Mesothelial cell of epicardium (in vitro differentiated cells): ENCODE results near the gene BCAS1. TPM values are rescaled to one million over a fixed set of nuclear protein-coding genes. Genes with fewer than 3 reads are reported as not detected.

Experiments used
- DNase-seq, 2 experiments: peaks; one replicate each; pipeline ENCODE4 v3.0.0; 2021; ENCODE audit warnings: low spot score in 2 of 2; ENCODE audit not compliant: unreplicated experiment in 2 of 2
- H3K27ac Mint-ChIP-seq: 2 replicates; pipeline ENCODE4 v1.8.0; 2021; ENCODE audit warnings: mixed read lengths
- H3K27me3 Mint-ChIP-seq: 2 replicates; pipeline ENCODE4 v1.8.0; 2021; ENCODE audit warnings: low read depth, mixed read lengths
- H3K36me3 Mint-ChIP-seq: 2 replicates; pipeline ENCODE4 v1.8.0; 2021; ENCODE audit warnings: mixed read lengths
- H3K4me1 Mint-ChIP-seq: 2 replicates; pipeline ENCODE4 v1.8.0; 2021; ENCODE audit warnings: mixed read lengths
- H3K4me3 Mint-ChIP-seq: 2 replicates; pipeline ENCODE4 v1.8.0; 2021; ENCODE audit warnings: mild to moderate bottlenecking, moderate library complexity, mixed read lengths
- H3K9me3 Mint-ChIP-seq: 2 replicates; pipeline ENCODE4 v1.8.0; 2021; ENCODE audit warnings: mixed read lengths
- total RNA-seq: library from RNA; stranded (reverse); gene quantifications from 3 replicates; pipeline ENCODE4 v1.2.1, GENCODE V29; 2021
- TF ChIP-seq, protein P1 (sequence below): fragments of 200-600 bp; sonication (generic); IDR thresholded peaks from one replicate; pipeline ENCODE4 v1.5.0; 2021; ENCODE audit warnings: antibody characterized with exemption; ENCODE audit not compliant: unreplicated experiment

The BCAS1 gene
- total RNA-seq, 1 donor from 2014 or later, result 0.20 TPM

DNA sequence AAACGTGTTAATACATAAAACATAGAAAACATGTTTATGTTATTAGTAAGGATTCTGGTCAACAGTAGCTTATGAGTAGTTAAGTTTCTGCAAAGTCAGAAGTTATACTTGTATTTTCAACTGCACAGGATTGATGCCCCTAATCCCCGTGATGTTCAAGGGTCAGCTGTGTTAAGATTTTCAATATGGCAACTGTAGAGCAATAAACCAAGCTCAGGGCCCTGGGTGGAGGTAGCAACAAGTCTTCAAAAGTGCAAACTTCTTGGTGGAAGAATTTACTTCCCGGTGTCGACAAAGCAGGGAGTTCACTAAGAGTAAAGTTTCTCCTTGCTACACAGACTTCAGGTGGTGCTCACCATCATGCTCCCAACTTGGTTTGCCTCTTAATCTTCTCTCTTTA, 4.1 kb upstream of the BCAS1 start:
- peaks cover 2% of the 10 kb centered on the region for H3K4me1 Mint-ChIP-seq
- H3K4me3 Mint-ChIP-seq, result no peak overlapping the region
- H3K9me3 Mint-ChIP-seq, result no peaks in the 10 kb centered on the region
- TF ChIP-seq, protein P1, sequence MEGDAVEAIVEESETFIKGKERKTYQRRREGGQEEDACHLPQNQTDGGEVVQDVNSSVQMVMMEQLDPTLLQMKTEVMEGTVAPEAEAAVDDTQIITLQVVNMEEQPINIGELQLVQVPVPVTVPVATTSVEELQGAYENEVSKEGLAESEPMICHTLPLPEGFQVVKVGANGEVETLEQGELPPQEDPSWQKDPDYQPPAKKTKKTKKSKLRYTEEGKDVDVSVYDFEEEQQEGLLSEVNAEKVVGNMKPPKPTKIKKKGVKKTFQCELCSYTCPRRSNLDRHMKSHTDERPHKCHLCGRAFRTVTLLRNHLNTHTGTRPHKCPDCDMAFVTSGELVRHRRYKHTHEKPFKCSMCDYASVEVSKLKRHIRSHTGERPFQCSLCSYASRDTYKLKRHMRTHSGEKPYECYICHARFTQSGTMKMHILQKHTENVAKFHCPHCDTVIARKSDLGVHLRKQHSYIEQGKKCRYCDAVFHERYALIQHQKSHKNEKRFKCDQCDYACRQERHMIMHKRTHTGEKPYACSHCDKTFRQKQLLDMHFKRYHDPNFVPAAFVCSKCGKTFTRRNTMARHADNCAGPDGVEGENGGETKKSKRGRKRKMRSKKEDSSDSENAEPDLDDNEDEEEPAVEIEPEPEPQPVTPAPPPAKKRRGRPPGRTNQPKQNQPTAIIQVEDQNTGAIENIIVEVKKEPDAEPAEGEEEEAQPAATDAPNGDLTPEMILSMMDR, result no peak
- H3K36me3 Mint-ChIP-seq, result no peaks in the 10 kb centered on the region
- H3K27me3 Mint-ChIP-seq, result peaks cover 7% of the 10 kb centered on the region
- no peak for DNase-seq
- H3K27ac Mint-ChIP-seq, result no peak overlapping the region

DNA sequence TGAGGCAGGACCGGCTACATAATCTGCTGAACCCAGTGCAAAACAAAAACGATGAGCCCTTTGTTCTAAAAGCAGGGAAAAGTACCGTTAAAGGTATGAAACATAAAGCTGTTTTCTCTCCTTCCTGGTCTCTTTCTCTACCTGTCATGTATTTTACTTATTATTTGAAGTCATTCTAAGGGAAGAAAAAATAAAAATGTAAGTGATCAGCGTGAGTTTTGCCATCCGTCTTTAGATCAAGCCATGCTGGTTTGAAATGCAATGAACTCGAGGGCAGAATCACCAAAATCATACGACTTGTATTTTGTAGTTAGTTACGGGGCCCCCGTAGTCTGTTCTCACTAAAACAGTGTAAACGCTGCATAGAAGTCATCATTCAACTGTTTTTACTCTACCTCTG, 2.9 kb upstream of the BCAS1 start:
- peaks cover 2% of the 10 kb centered on the region for H3K4me1 Mint-ChIP-seq
- H3K27ac Mint-ChIP-seq, result no peak overlapping the region
- no peak for DNase-seq
- TF ChIP-seq, protein P1, result no peak
- peaks cover 10% of the 10 kb centered on the region for H3K27me3 Mint-ChIP-seq
- H3K36me3 Mint-ChIP-seq, result no peaks in the 10 kb centered on the region
- H3K9me3 Mint-ChIP-seq, result no peaks in the 10 kb centered on the region
- no peak overlapping the region for H3K4me3 Mint-ChIP-seq

DNA sequence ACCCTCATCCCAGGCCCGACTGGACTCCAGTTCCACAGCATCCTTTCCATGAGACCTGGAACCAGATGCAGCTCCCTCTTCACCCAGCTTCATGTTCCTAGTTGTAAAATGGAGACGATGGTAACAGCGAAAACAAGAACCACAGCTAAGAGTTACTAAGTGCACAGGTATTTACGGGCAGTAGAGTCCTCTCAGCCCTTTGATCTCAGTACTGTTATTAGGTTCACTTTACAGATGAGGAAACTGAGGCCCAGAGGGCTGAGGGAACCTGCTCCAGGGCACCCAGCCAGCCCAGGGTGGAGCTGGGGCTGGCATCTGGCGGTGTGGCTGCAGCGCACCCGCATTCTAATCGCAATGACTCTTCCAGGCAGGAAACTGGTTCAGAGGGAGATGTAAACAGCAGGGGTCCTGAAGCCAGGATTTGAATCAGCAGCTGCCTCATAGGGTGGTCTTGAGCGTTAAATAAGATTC, 858 bp downstream of the BCAS1 start:
- no peak overlapping the region for H3K27ac Mint-ChIP-seq

DNA sequence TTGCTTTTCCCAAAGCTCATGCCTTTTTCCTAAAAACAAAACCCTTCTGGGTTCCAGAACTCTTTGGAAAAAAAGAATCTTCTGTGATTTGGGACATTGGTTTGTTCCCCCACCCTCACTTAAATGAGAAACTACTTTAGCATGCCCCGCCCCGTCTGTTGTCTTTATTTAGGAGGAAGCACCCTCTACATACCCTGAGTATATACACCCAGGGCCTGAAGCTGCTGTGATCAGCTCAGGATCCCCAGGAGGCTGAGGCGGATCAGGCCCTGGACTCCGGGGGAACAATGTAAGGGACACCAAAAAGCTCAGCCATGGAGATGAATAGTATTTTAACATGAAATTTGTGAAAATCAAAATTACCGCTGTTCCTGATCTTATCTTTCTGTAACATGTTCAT, 1.4 kb downstream of the BCAS1 start:
- H3K27me3 Mint-ChIP-seq, result peaks cover 5% of the 10 kb centered on the region
- H3K4me3 Mint-ChIP-seq, result no peak overlapping the region

More for the DNA sequence above, 858 bp downstream of the BCAS1 start:
- Mint-ChIP-seq H3K4me1 (peaks cover 7% of the 10 kb centered on the region), H3K9me3 (no peaks in the 10 kb centered on the region), H3K27me3 (peaks cover 8% of the 10 kb centered on the region), H3K4me3 (no peak overlapping the region), H3K36me3 (no peaks in the 10 kb centered on the region)
- TF ChIP-seq, protein P1, result no peak
- no peak for DNase-seq

DNA sequence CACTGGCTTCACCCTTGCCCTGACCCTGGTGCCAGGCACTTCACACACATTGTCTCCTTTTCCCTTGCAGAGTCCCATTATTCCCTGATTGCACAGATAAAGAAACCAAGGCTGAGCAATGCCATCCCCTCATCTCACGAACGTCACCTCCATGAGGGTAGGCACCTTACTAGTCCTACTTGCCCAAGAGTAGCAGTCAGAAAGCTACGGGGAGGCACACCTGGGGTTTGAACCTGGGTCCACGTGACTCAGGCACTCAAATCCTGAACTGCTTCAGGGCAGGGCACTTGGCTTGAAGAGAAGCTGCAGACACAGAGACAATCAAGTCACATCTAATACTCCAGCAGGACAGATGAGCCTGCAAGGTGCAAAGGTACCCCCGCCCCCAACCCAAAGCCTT, 1.9 kb downstream of the BCAS1 start:
- Mint-ChIP-seq H3K27me3 (peaks cover 7% of the 10 kb centered on the region), H3K4me3 (no peak overlapping the region), H3K36me3 (no peaks in the 10 kb centered on the region), H3K9me3 (no peaks in the 10 kb centered on the region), H3K4me1 (peaks cover 7% of the 10 kb centered on the region), H3K27ac (no peak overlapping the region)
- TF ChIP-seq, protein P1, result no peak
- DNase-seq, result no peak

More for the DNA sequence above, 1.4 kb downstream of the BCAS1 start:
- Mint-ChIP-seq H3K27ac (no peak overlapping the region), H3K4me1 (peaks cover 7% of the 10 kb centered on the region), H3K36me3 (no peaks in the 10 kb centered on the region), H3K9me3 (no peaks in the 10 kb centered on the region)
- no peak for DNase-seq
- TF ChIP-seq, protein P1, result no peak

DNA sequence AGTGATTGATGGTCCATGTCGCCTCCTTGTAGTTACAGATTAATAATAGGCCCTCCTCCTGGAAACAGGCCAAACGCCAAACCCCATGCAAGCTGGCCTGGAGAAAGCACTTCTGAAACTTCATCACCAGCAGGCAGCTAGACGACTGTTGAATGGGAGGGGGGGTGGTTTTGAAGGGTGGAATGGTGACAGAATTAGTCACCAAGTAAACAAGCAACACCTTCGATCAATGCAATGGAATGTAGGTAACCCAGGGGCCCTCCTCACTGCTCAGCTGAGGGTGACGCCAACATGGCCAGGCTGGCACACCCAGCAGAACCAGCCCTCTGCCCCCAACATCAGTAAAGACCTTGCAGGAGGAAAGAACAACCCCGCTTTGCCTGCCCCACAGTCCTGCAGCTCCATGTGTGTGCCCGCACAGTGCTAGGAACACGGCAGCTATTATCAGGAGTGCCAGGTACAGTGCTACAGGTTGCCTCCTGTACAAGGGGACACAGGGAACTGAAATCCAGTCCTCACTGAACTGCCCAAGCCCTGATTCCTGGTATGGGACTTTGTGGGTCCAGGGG, 2.7 kb downstream of the BCAS1 start:
- Mint-ChIP-seq H3K36me3 (no peaks in the 10 kb centered on the region), H3K4me3 (no peak overlapping the region), H3K9me3 (no peaks in the 10 kb centered on the region), H3K27ac (peak overlapping the region; percentile 21), H3K4me1 (peaks cover 7% of the 10 kb centered on the region), H3K27me3 (peaks cover 7% of the 10 kb centered on the region)
- DNase-seq, result peak in 1 of 2 experiments; percentile 51
- TF ChIP-seq, protein P1, result no peak
